Neutrophil (primary cell): ENCODE measurements around the gene ABCG1.

Source experiments
- H3K27ac ChIP-seq: fragments of 200-600 bp; sonication (generic); 2 replicates; pipeline ENCODE4 v1.5.1; 2016; ENCODE audit warnings: mild to moderate bottlenecking, moderate library complexity
- H3K27me3 ChIP-seq: fragments of 200-600 bp; sonication (generic); 2 replicates; pipeline ENCODE4 v1.6.0; 2016; ENCODE audit warnings: mild to moderate bottlenecking
- H3K36me3 ChIP-seq: fragments of 200-600 bp; sonication (generic); 2 replicates; pipeline ENCODE4 v1.5.1; 2017
- H3K4me1 ChIP-seq, 2 experiments: fragments of 200-600 bp in 1 of 2; sonication (generic) in 1 of 2; 1 replicate in 1 of 2; 2 replicates in 1 of 2; pipeline versions ENCODE4 v1.5.1 to v1.6.1; 2013 to 2016; ENCODE audit warnings: low read depth in 1 of 2, low read length in 1 of 2, mild to moderate bottlenecking in 1 of 2, moderate library complexity in 1 of 2; ENCODE audit not compliant: control insufficient read depth in 1 of 2, insufficient read depth in 1 of 2
- H3K4me3 ChIP-seq, 2 experiments: fragments of 200-600 bp in 1 of 2; sonication (generic) in 1 of 2; 1 replicate in 1 of 2; 2 replicates in 1 of 2; pipeline ENCODE4 v1.5.1; 2013 to 2016; ENCODE audit warnings: low read depth in 1 of 2, low read length in 1 of 2, mild to moderate bottlenecking in 1 of 2, moderate library complexity in 1 of 2
- H3K9me3 ChIP-seq: fragments of 200-600 bp; sonication (generic); 2 replicates; pipeline ENCODE4 v1.5.1; 2016
- CTCF ChIP-seq: fragments of 200-600 bp; sonication (generic); IDR thresholded peaks from 2 replicates; pipeline ENCODE4 v1.5.1; 2016; ENCODE audit warnings: antibody characterized with exemption

Gene ABCG1

GRCh38 chr21:42190486-42190863 lies 28.5 kb upstream of the ABCG1 start:
- peaks cover 61 to 82% of the 10 kb centered on the region in 2 experiments for H3K4me1 ChIP-seq
- H3K4me3 ChIP-seq: no peak overlapping the region

GRCh38 chr21:42191064-42191463 lies 27.9 kb upstream of the ABCG1 start:
- no peak for TF ChIP-seq CTCF
- no peaks in the 10 kb centered on the region for H3K9me3 ChIP-seq
- H3K36me3 ChIP-seq: no peaks in the 10 kb centered on the region
- peaks cover 67 to 88% of the 10 kb centered on the region in 2 experiments for H3K4me1 ChIP-seq
- H3K27me3 ChIP-seq: peaks cover 18% of the 10 kb centered on the region
- H3K27ac ChIP-seq: no peak overlapping the region
- no peak overlapping the region for H3K4me3 ChIP-seq

More at GRCh38 chr21:42190486-42190863, 28.5 kb upstream of the ABCG1 start:
- H3K27me3 ChIP-seq: peaks cover 18% of the 10 kb centered on the region
- no peak for TF ChIP-seq CTCF
- no peaks in the 10 kb centered on the region for H3K9me3 ChIP-seq
- H3K27ac ChIP-seq: no peak overlapping the region
- H3K36me3 ChIP-seq: no peaks in the 10 kb centered on the region

GRCh38 chr21:42191696-42192595 lies 27.0 kb upstream of the ABCG1 start:
- Histone ChIP-seq H3K4me3 (no peak overlapping the region), H3K27me3 (peaks cover 18% of the 10 kb centered on the region), H3K36me3 (no peaks in the 10 kb centered on the region), H3K27ac (no peak overlapping the region), H3K4me1 (peaks cover 69 to 88% of the 10 kb centered on the region in 2 experiments), H3K9me3 (no peaks in the 10 kb centered on the region)
- no peak for TF ChIP-seq CTCF

GRCh38 chr21:42193131-42193671 lies 25.7 kb upstream of the ABCG1 start:
- no peak overlapping the region for H3K27ac ChIP-seq
- peaks cover 61 to 88% of the 10 kb centered on the region in 2 experiments for H3K4me1 ChIP-seq
- H3K9me3 ChIP-seq: no peaks in the 10 kb centered on the region
- H3K27me3 ChIP-seq: peaks cover 18% of the 10 kb centered on the region
- H3K4me3 ChIP-seq: no peak overlapping the region
- H3K36me3 ChIP-seq: no peaks in the 10 kb centered on the region
- TF ChIP-seq CTCF: no peak

GRCh38 chr21:42193721-42194120 lies 25.2 kb upstream of the ABCG1 start:
- no peaks in the 10 kb centered on the region for H3K36me3 ChIP-seq
- H3K4me3 ChIP-seq: no peak overlapping the region
- H3K9me3 ChIP-seq: no peaks in the 10 kb centered on the region
- no peak overlapping the region for H3K27ac ChIP-seq
- H3K4me1 ChIP-seq: peaks cover 61 to 88% of the 10 kb centered on the region in 2 experiments
- TF ChIP-seq CTCF: no peak
- H3K27me3 ChIP-seq: peaks cover 18% of the 10 kb centered on the region
